ENCODE measurements around the gene MAPK1. TPM values are rescaled to one million over a fixed set of nuclear protein-coding genes. Genes with fewer than 3 reads are reported as not detected.

Gene MAPK1
- total RNA-seq, 1 experiment from 2014 or later = 136 TPM

DNA sequence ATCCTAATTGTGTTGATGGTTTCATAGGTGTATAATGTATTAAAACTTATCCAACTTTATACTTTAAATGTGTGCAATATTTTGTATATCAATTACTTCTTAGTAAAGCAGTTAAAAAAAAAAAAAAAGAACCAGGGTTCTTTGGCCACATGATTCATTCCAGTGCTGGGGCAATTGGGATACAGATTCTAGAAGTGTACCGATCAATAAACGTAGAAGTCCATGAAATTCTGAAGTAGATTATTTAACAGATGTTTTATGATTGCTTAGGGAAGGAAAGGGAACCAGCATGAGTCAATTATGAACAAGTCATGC, 51.0 kb downstream of the MAPK1 start:
- intact Hi-C loops (cut with micrococcal nuclease; ENCODE audit: unreplicated experiment) = no loop called here
- Histone ChIP-seq H3K36me3 (ENCODE audit: control insufficient read depth, insufficient read depth, low read length) (no peaks in the 10 kb centered on the region), H3K9me3 (no peaks in the 10 kb centered on the region), H3K4me3 (ENCODE audit: low read depth, low read length) (no peak overlapping the region), H3K27me3 (replicated peaks; ENCODE audit: control insufficient read depth, insufficient read depth, low read length) (no peaks in the 10 kb centered on the region), H3K4me1 (no peaks in the 10 kb centered on the region)
- BruUV-seq (replicated peaks) = no TSS peak
- ChIA-PET POLR2A (no interaction called here), CTCF (no interaction called here)
- Mint-ChIP-seq H3K27ac (ENCODE audit: unreplicated experiment) (no peak overlapping the region), H3K4me3 (ENCODE audit: unreplicated experiment) (no peak overlapping the region), H3K9me3 (ENCODE audit: unreplicated experiment) (no peaks in the 10 kb centered on the region), H3K27me3 (ENCODE audit: insufficient read depth, unreplicated experiment) (no peaks in the 10 kb centered on the region), H3K4me1 (ENCODE audit: low read depth, unreplicated experiment) (peaks cover 7% of the 10 kb centered on the region), H3K36me3 (ENCODE audit: insufficient read depth, unreplicated experiment) (peaks cover 20% of the 10 kb centered on the region)
- TF ChIP-seq, protein P1, sequence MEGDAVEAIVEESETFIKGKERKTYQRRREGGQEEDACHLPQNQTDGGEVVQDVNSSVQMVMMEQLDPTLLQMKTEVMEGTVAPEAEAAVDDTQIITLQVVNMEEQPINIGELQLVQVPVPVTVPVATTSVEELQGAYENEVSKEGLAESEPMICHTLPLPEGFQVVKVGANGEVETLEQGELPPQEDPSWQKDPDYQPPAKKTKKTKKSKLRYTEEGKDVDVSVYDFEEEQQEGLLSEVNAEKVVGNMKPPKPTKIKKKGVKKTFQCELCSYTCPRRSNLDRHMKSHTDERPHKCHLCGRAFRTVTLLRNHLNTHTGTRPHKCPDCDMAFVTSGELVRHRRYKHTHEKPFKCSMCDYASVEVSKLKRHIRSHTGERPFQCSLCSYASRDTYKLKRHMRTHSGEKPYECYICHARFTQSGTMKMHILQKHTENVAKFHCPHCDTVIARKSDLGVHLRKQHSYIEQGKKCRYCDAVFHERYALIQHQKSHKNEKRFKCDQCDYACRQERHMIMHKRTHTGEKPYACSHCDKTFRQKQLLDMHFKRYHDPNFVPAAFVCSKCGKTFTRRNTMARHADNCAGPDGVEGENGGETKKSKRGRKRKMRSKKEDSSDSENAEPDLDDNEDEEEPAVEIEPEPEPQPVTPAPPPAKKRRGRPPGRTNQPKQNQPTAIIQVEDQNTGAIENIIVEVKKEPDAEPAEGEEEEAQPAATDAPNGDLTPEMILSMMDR (IDR thresholded peaks at IDR 0.05; ENCODE audit: insufficient read depth in 1 of 2, low read depth in 1 of 2, low read length in 1 of 2, severe bottlenecking in 1 of 2, unreplicated experiment in 1 of 2) = no peak
- no peak for DNase-seq

DNA sequence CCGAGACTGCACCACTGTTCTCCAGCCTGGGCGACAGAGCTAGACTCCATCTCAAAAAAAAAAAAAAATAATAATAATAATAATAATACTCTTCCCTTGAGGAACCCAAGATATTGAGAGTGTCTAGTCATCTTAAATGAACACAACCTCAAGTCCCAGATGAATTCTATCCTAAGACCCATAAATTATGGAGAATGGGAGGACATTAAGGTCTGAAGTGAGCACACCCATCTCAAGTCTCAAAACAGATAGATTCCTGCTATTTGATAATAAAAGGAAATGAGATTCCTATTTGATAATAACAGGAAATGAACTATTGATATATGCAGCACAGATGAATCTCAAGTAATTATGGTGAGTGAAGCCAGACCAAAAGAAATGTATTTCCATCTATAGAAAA, 51.5 kb downstream of the MAPK1 start:
- Mint-ChIP-seq H3K4me1 (ENCODE audit: low read depth, unreplicated experiment) (peaks cover 7% of the 10 kb centered on the region), H3K27ac (ENCODE audit: unreplicated experiment) (no peak overlapping the region), H3K9me3 (ENCODE audit: unreplicated experiment) (no peaks in the 10 kb centered on the region), H3K27me3 (ENCODE audit: insufficient read depth, unreplicated experiment) (no peaks in the 10 kb centered on the region), H3K4me3 (ENCODE audit: unreplicated experiment) (no peak overlapping the region), H3K36me3 (ENCODE audit: insufficient read depth, unreplicated experiment) (peaks cover 20% of the 10 kb centered on the region)
- H3K4me1 ChIP-seq = no peaks in the 10 kb centered on the region
- no peak overlapping the region for H3K4me3 ChIP-seq (ENCODE audit: low read depth, low read length)
- no peaks in the 10 kb centered on the region for H3K27me3 ChIP-seq (replicated peaks; ENCODE audit: control insufficient read depth, insufficient read depth, low read length)
- intact Hi-C loops (cut with micrococcal nuclease; ENCODE audit: unreplicated experiment) = no loop called here
- DNase-seq = no peak
- no peaks in the 10 kb centered on the region for H3K9me3 ChIP-seq
- TF ChIP-seq, protein P1 (IDR thresholded peaks at IDR 0.05; ENCODE audit: insufficient read depth in 1 of 2, low read depth in 1 of 2, low read length in 1 of 2, severe bottlenecking in 1 of 2, unreplicated experiment in 1 of 2) = no peak
- no peaks in the 10 kb centered on the region for H3K36me3 ChIP-seq (ENCODE audit: control insufficient read depth, insufficient read depth, low read length)
- POLR2A ChIA-PET = no interaction called here
- no TSS peak for BruUV-seq (replicated peaks)
- CTCF ChIA-PET = no interaction called here

DNA sequence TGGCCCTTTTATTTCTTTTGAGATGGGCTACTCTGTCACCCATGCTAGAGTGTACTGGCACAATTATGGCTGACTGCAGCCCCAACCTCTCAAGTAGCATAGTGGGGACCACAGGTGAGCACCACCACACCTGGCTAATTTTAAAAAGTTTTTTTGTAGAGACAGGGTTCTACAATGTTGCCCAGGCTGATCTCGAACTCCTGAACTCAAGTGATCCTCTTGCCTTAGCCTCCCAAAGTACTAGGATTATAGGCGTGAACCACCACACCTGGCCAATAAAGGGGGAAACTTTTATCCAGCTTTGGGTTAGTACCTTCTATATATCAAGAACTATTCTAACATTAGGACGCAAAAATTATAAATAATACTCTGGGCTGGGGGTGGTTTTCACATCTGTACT, 52.1 kb downstream of the MAPK1 start:
- peaks cover 7% of the 10 kb centered on the region for H3K4me1 Mint-ChIP-seq (ENCODE audit: low read depth, unreplicated experiment)
- no peak overlapping the region for H3K4me3 Mint-ChIP-seq (ENCODE audit: unreplicated experiment)
- no peaks in the 10 kb centered on the region for H3K9me3 ChIP-seq
- TF ChIP-seq, protein P1 (IDR thresholded peaks at IDR 0.05; ENCODE audit: insufficient read depth in 1 of 2, low read depth in 1 of 2, low read length in 1 of 2, severe bottlenecking in 1 of 2, unreplicated experiment in 1 of 2) = no peak
- no peak overlapping the region for H3K4me3 ChIP-seq (ENCODE audit: low read depth, low read length)
- H3K27me3 Mint-ChIP-seq (ENCODE audit: insufficient read depth, unreplicated experiment) = no peaks in the 10 kb centered on the region
- H3K36me3 ChIP-seq (ENCODE audit: control insufficient read depth, insufficient read depth, low read length) = no peaks in the 10 kb centered on the region
- ChIA-PET POLR2A (no interaction called here), CTCF (no interaction called here)
- no TSS peak for BruUV-seq (replicated peaks)
- H3K9me3 Mint-ChIP-seq (ENCODE audit: unreplicated experiment) = no peaks in the 10 kb centered on the region
- H3K36me3 Mint-ChIP-seq (ENCODE audit: insufficient read depth, unreplicated experiment) = peaks cover 19% of the 10 kb centered on the region
- DNase-seq = no peak
- no peaks in the 10 kb centered on the region for H3K27me3 ChIP-seq (replicated peaks; ENCODE audit: control insufficient read depth, insufficient read depth, low read length)
- intact Hi-C loops (cut with micrococcal nuclease; ENCODE audit: unreplicated experiment) = no loop called here
- no peak overlapping the region for H3K27ac Mint-ChIP-seq (ENCODE audit: unreplicated experiment)
- H3K4me1 ChIP-seq = no peaks in the 10 kb centered on the region
